ENCODE results near the gene OSER1.

DNA sequence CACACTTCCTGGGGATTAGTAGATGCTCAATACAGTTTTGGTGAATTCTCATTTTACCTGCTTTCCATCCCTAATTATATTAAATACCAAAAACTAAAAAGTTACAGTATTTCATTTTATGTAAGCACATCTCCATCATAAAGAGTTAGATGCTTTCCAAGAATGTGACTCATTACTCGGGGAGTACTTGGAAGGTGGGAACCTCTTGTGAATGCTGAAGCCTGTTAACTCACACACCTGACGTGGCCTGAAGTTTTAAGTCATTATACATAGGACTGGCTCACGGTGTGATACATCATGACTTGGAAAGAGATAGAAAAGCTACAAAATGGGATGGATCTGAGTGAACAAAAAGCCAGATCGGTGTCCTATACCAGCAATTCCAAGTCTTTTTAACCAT, 2.2 kb upstream of the OSER1 start:
- TF ChIP-seq POLR2AphosphoS5 (IDR thresholded peaks at IDR 0.05) (no peak), EZH2 (IDR thresholded peaks at IDR 0.05; ENCODE audit: borderline replicate concordance, insufficient read depth, low read length, poor library complexity, severe bottlenecking) (no peak), TAF1 (IDR thresholded peaks at IDR 0.05; ENCODE audit: low read depth) (no peak), EP300 (conservative IDR thresholded peaks at IDR 0.05; ENCODE audit: poor library complexity, severe bottlenecking) (no peak)
- TF ChIP-seq, protein P1, sequence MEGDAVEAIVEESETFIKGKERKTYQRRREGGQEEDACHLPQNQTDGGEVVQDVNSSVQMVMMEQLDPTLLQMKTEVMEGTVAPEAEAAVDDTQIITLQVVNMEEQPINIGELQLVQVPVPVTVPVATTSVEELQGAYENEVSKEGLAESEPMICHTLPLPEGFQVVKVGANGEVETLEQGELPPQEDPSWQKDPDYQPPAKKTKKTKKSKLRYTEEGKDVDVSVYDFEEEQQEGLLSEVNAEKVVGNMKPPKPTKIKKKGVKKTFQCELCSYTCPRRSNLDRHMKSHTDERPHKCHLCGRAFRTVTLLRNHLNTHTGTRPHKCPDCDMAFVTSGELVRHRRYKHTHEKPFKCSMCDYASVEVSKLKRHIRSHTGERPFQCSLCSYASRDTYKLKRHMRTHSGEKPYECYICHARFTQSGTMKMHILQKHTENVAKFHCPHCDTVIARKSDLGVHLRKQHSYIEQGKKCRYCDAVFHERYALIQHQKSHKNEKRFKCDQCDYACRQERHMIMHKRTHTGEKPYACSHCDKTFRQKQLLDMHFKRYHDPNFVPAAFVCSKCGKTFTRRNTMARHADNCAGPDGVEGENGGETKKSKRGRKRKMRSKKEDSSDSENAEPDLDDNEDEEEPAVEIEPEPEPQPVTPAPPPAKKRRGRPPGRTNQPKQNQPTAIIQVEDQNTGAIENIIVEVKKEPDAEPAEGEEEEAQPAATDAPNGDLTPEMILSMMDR (IDR thresholded peaks at IDR 0.05; ENCODE audit: poor library complexity, severe bottlenecking) = no peak
- TF ChIP-seq, protein P2, sequence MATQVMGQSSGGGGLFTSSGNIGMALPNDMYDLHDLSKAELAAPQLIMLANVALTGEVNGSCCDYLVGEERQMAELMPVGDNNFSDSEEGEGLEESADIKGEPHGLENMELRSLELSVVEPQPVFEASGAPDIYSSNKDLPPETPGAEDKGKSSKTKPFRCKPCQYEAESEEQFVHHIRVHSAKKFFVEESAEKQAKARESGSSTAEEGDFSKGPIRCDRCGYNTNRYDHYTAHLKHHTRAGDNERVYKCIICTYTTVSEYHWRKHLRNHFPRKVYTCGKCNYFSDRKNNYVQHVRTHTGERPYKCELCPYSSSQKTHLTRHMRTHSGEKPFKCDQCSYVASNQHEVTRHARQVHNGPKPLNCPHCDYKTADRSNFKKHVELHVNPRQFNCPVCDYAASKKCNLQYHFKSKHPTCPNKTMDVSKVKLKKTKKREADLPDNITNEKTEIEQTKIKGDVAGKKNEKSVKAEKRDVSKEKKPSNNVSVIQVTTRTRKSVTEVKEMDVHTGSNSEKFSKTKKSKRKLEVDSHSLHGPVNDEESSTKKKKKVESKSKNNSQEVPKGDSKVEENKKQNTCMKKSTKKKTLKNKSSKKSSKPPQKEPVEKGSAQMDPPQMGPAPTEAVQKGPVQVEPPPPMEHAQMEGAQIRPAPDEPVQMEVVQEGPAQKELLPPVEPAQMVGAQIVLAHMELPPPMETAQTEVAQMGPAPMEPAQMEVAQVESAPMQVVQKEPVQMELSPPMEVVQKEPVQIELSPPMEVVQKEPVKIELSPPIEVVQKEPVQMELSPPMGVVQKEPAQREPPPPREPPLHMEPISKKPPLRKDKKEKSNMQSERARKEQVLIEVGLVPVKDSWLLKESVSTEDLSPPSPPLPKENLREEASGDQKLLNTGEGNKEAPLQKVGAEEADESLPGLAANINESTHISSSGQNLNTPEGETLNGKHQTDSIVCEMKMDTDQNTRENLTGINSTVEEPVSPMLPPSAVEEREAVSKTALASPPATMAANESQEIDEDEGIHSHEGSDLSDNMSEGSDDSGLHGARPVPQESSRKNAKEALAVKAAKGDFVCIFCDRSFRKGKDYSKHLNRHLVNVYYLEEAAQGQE (IDR thresholded peaks at IDR 0.05; ENCODE audit: borderline replicate concordance) = no peak

Data from neural cell (in vitro differentiated cells).